HuH-7.5 (cell line): Measurements from ENCODE around the gene SSTR4.
"Not testable (repeated sequence)": the region's sequence is repeated elsewhere in the genome, so short reads cannot be mapped to it uniquely, and the experiment has no call there.

Source experiments
- DNase-seq: peaks from one replicate; pipeline ENCODE4 v3.0.0; 2011; ENCODE audit warnings: low spot score

SSTR4 gene

DNA sequence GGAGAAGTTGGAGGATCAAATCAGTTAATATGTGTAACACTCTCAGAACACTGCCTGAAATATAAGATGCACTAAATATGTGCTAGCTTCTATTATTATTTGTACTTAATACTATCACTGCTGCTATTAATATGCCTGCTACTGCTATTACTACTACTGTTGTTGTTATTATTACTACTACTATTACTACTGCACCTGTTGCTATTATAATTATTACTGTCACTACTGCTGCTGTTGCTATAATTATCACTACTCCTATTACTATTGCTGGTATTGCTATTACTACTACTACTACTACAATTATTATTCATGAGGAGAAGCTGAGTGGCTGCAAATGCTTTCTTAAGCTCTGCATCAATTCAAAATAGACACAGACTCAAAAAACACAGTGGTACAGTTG lies 16.7 kb upstream of the SSTR4 start:
- DNase-seq: no peak

DNA sequence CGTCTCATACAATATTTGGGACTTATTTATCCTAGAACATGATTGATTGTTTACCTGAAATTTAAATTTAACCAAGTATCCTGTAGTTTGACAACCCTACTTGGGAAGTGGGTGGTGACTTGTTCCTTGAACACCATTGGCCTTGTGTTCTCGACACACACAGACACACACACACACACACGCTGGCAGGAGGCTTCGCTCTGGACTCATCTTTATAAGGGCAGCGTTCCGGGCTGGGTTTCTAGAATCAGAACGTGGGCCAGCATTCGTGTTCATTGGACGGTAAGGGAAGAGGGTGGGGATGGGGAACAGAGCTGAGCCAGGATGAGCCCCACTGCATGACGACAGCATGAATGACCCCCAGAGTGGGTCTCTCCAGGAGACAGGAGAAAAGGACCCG lies 16.2 kb upstream of the SSTR4 start:
- no peak for DNase-seq

DNA sequence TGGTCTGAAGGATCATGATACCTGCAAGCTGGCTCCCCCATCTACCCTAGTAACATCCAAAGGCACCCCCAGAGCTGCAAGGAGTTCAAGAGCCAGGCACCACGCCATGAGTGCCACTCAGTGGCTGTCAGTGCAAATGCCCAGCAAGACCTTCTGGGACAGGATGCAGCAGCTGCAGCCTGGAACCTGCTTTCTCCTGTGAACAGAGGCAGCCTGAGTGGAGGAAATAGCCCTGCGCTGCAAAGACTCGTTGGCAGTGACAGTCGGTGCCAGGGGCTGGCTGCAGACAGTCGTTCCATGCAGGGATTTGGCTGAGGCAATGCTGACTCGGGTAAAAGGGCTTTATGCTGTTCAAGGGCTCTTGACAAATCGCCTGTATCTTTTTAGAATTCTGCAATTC lies 15.7 kb upstream of the SSTR4 start:
- DNase-seq: no peak

DNA sequence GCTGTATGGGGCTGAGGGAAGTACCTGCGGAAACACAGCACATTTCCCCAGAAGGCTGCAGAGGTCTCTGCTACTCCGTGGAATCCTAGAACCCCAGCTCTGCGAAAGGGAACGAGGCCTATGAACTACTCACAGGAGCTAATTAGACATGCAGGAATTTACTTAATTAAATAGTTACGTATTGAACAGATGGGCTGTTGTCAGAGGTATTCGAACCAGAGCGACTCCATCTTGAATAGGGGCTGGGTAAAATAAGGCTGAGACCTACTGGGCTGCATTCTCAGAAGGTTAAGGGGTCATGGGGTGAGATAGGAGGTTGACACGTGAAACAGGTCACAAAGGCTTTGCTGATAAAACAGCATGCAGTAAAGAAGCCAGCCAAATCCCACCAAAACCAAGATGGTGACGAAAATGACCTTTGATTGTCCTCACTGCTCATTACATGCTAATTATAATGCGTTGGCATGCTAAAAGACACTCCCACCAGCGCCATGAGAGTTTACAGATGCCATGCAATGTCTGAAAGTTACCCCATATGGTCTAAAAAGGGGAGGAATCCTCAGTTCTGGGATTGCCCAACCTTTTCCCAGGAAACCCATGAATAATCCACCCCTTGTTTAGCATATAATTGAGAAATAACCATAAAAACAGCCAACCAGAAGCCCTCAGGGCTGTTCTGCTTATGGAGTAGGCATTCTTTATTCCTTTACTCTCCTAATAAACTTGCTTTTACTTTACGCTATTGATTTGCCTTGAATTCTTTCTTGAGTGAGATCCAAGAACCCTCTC lies 14.7 kb upstream of the SSTR4 start:
- no peak for DNase-seq

DNA sequence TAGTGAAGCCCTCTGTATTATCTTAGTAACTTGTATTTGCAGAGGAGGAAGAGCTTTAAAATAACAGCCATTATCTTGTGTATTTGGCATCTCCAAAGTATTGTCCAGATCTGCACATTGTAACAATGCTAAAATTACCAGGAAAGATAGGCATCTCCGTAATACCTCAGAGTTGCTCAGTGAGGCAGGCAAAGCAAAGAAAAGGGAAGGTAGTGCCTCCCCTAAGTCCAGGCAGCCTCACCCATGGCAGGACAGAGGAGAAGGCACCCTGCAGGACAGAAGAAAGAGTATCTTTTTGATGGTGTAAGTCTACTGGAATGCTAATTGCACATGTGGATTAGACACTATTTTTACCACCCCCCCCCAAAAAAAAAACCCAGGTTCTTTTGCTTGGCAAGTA lies 13.6 kb upstream of the SSTR4 start:
- no peak for DNase-seq

DNA sequence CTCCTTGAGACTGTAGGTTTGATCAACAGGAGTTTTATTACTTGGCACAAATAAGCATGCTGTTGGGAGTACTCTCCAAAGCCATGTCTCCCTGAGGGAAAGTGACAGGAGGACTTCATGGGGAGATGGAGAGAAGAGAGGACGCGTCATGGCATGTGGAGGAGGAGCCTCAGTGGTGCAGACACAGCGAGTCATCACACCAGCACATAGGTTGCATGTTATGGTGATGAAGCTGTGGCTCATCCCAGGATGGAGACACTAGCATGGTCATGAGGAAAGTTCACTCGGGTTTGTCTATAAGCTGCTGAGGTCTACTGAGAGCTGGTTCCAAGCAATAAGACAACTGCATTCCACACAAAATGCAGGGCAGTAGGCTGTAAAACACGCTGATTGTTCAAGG lies 13.2 kb upstream of the SSTR4 start:
- no peak for DNase-seq

DNA sequence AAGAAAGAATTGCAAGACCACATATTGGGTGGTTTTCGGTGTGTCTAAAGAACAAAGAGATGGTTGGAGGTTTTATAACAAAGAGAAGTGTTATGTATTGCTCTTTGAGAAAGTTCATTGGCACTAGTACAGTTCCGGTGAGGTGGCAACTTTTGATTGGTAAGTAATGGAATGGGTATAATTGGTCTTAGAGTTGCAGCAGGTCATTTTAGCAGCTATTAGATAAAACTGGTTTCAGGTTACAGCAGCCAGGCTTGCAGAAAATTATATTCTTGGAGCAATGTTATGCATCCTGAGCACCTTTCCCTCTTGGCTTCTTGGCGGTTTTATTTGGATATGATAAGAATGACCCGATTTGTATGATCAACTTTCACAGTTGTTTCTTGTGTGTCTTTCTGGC lies 12.3 kb upstream of the SSTR4 start:
- DNase-seq: no peak

DNA sequence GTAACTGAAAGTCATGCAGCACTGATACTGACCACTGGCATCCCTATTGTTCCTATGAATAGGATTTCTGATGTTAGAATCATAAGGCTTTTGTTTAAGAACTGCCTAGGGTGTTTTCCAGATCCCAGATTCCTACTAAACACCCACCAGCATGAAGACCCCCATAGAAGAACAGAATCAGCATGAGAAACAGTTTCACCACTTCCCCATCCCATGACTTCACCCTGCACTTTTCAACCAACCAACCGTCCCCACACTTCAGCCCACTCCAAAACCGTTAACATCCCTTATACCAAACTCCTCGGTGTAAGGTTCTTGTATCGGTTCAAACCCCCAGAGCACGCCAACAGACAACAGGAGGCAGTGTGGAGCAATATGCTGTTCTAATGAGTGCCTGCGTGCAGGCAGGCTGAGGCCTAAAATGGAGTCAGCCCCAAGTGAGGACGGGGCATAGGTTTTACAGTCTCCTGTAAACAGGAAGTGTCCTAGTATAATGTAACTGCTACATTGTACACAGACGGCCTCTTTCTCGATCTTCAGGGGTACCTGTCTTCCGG lies 11.4 kb upstream of the SSTR4 start:
- DNase-seq: no peak

DNA sequence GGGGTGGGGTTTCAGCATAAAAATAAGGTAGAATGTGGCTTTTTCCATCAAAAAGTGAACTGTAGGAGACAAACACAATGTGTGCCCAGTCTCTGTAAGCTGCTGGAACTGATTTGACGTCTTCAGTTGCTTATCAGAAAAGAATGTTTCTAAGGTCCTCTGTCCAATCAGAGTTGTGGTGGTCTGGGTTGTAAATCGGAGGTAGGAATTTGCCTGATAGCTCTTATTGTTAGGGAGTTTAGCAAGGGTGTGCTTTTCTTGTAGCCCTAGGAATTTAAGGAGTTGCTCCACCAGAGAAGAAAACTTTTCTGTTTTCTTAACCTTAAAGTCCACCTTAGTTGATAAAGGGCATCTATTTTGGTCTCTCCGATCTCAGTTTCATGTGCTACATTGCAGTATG lies 10.4 kb upstream of the SSTR4 start:
- DNase-seq: no peak

DNA sequence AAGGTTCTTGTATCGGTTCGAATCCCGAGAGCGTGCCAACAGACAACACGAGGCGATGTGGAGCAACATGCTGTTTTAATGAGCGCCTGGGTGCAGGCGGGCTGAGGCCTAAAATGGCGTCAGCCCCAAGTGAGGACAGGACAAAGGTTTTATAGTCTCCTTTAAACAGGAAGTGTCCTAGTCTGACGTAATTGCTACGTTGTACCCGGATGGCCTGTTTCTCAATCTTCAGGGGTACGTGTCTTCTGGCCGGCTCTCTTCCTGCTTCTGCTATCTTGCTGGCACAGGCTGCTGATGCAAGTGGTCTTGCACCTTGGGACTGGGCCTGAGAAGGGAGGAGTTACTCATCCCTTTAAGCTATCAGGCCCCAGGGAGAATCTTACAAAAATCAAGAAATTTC lies 9.6 kb upstream of the SSTR4 start:
- DNase-seq: not testable (repeated sequence)

DNA sequence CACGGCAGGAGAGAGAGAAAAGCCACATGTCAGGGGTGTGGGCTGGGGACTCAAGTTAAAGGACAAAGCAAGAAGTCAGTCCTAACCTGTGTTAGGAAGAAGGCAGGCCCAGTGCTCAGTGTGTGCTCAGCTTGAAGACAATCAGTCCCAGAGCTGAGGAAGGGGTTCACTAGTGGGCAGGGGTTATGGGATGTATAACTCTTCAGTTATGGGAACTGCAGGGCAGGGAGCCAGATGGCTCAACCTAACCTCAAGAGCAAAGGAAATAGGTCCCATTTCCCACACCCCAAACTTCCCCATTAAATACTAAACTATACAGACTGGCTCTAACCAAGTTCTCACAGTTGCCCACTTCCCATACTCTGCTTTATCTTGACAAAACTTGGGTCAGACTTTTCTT lies 7.4 kb upstream of the SSTR4 start:
- DNase-seq: no peak

DNA sequence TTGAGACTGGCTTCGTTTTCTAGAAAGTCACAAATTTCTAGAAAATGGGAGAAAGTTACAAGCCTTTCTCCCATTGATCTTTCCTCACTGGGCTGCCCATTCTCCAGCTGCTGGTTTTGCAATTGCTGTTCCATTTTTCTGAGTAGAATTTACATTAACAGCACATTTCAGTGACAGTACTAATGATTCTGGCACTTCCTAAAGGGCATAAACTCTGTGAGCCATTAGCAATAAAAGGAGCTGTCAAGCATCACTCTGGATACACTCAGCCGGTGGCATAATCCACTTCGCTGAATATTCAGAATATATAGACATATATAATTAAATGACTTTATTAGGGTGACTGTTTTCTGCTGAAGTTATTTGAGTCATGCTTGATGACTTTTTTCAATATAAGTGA lies 6.7 kb upstream of the SSTR4 start:
- no peak for DNase-seq

DNA sequence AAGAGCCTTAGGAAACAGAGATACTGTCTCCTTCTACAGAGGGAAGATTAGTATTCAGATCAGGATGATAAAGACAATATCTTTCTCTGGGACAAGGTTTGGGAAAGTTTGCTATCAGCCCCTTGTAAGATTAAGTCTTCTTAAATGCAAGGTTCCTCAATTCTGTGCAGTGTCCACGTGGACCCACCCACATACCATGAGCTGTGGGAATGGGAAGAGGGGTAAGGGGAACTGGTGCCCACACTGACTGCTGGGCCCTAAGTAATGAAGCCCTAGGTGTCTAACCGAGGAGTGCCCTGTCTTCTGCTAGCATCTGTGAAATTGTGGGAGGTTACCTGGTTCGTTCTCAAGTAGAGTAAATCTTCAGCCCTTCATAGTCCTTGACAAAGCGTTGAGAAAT lies 5.8 kb upstream of the SSTR4 start:
- no peak for DNase-seq

DNA sequence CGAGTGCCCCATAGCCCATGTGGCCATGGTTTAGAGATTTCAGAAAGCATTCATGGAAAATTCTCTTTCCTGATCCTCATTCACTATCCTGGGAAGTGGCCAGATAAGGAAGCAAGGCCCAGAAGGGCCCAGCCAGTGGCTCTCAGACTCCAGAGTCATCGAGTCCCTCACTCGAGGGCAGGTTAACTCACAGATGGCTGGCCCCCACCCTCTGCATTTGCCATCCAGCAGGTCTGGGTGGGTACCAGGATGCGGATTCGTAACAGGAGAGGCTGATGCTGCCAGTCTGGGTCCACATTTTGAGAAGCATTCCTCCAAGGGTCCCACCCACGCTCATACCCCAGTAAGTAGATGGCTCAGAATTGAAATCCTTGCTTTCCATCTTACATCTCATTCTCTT lies 3.8 kb upstream of the SSTR4 start:
- DNase-seq: no peak

DNA sequence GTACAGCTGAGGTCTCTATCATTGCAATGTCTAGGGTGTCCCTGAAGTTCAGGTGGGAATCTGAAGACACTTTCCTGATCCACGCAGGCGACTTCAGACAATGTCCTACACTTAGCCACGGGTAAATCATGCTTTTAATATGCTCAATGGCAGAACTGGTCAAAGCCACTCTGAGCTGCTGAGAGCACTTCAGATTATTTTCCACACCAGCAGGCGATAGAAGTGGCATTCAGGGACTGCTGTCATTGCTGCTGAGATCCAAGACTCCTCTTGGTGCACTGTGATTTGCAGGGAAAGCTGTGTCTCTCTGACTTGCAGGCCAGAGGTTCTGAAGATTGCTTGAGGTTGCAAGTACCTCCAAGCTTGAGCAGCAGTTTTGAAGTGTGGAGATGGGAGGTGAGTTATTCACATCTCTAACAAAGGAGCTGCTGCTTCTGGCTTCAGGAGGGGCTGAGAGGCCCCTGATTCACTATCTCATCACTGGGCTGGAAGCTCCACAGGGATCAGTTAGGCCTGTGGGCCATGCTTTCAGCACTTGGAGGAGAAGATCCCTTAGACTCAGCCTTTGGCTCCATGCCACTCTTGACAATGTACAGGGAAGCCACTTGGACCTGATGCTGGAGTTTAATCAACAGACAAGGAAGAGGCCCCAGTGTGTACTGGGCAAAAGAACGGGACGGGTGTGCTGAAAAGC lies 2.9 kb upstream of the SSTR4 start:
- DNase-seq: no peak

DNA sequence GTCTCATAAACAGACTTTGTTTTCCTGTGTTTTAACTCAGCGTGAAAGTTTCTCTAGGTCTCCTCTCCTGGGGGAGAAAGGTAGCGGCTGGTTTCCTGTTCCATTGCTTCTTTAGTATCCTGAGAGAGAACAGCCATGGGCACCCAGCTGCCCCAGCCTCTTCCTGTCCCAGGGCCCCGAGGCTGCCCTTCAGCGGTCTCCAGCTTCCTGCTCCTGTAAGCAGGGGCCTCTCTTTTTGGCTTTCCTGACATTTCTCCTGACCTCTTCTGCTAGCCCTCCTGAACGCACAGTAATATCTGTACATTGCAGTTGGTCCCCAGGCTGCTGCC lies 2.4 kb upstream of the SSTR4 start:
- no peak for DNase-seq

DNA sequence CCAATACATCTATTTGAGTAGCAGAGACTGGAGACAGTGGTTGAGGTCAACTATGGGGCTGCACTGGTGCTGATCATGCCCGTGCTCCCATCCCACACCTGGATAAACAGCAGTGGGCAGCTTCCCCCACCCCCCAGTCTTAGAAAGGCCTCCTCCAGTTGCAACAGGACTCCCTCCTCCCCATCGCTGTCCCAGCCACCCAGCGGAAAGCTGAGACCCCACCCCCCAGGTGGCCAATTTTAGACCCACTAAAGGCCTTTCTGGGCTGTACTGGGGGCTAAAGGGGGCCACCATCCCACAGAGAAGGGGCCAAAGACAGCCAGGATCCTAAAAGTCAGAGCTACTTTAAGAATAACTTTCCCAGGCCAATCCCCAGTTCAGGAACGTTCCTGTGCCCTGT lies 1.2 kb upstream of the SSTR4 start:
- no peak for DNase-seq

DNA sequence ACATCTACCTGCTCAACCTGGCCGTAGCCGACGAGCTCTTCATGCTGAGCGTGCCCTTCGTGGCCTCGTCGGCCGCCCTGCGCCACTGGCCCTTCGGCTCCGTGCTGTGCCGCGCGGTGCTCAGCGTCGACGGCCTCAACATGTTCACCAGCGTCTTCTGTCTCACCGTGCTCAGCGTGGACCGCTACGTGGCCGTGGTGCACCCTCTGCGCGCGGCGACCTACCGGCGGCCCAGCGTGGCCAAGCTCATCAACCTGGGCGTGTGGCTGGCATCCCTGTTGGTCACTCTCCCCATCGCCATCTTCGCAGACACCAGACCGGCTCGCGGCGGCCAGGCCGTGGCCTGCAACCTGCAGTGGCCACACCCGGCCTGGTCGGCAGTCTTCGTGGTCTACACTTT lies 619 bp downstream of the SSTR4 start:
- DNase-seq: no peak

DNA sequence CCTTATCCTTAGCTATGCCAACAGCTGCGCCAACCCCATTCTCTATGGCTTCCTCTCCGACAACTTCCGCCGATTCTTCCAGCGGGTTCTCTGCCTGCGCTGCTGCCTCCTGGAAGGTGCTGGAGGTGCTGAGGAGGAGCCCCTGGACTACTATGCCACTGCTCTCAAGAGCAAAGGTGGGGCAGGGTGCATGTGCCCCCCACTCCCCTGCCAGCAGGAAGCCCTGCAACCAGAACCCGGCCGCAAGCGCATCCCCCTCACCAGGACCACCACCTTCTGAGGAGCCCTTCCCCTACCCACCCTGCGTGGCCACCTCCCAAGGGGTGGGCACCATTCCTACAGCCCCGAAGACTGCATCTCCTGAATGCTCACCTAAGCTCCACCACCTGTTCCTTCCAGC lies 1.3 kb downstream of the SSTR4 start:
- DNase-seq: no peak

DNA sequence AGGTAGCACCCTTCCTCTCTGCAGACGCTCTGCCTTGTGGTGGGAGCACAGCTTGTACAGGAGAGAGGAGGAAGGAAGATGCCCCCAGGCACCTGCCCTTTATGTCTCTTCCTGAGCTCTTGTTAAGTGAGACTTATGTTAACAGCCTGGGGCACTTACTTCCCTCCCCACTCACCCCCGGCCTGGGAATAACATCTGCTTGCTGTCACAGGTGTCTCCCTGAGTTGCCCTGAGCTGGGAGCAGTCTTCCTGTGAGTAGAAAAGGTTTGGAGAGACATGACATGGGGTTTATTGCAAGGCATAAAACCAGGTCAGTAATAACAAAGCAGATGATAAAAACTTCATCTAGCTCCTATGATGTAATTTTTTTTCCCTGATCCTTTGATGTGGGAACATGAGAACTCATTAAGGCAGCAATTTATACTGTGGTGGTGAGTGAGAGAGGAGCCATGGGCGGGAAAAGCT lies 1.9 kb downstream of the SSTR4 start:
- no peak for DNase-seq

DNA sequence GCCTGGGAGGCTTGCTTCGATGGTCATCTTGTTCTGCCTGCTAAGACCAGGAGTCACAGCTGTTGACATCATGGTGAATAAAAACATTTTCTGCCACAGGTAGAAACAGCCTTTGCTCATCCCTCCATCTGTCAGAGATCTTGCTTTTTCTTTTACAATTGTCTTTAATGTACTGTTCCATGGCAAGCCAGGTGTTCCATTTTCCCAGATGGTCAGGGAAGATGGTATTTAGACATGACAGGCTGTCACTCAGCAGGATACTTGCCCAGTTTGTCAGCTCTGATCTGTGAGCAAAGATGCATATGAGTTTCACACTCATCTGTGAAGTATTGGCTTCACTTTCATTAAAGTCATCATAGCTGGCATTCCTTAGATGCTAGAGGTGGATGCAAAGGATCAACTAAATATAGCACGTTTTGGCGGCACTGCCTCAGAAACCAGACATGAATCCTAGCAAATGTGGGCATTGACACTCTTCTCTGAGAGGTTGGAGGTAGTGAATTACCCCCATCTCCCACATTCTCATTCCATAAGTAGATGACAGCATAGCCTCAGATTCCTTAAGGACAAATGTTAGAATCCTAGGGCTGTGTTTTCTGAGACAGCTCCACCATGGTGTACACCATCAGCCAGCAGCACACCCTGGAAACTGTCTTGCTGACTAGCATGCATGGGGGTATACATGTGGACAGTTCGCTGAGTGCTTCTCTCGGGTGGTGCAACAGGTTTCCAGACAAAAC lies 4.2 kb downstream of the SSTR4 start:
- DNase-seq: no peak

DNA sequence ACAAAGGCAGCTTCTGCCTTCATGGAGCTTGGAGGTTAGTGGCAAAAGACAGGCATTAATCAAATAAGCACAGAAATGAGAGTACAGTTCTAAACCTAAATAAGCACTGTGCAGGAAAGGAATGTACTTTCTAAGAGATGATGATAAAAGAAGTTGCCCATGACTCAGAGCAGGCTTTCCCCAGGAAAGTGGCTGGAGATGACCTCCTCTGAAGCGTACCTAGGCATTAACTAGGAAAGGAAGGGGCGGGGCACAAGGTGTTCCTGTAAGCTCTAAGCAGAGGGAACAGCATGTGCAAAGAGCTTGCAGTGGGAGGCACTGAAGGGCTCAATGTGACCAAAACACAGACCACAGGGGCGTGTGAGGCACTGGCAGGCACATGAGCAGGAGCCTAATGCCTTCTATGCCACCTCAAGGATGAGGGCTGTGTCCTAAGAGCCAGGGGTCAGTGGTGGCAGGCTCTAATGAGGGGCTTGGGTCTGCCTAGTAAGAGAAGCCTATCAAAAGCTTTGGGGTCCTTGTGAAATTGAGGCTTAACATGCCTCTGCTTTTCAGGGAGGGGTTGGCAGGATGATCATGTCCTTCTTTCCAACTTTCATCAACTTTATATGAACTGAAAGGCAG lies 4.9 kb downstream of the SSTR4 start:
- no peak for DNase-seq

DNA sequence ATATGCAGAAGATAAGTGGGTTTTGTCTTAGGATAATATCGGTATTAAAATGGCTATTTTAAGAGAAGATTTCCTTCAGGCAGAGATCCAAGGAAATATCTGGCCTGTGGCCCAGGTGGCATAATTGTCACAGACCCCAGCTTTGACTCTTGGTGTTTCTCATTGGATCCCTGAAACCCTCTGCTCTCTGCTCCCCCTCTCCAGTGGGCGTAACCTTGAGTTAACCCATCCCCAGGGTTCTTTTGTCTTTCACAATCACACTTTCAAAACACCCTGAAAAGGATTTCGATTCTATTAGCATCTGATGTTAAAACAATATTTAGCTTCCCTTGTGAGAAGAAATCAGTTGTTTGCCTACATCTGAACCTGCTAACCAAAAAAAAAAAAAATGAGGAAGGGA lies 7.2 kb downstream of the SSTR4 start:
- DNase-seq: no peak
